ENCODE measurements around the gene LMAN1L. TPM values are rescaled to one million over a fixed set of nuclear protein-coding genes. Genes with fewer than 3 reads are reported as not detected.
A peak's percentile ranks its signal among the peaks of the same experiment; 100 is the strongest.

LMAN1L gene
- polyA plus RNA-seq, 2 donors: 0.27 to 0.61 TPM

DNA sequence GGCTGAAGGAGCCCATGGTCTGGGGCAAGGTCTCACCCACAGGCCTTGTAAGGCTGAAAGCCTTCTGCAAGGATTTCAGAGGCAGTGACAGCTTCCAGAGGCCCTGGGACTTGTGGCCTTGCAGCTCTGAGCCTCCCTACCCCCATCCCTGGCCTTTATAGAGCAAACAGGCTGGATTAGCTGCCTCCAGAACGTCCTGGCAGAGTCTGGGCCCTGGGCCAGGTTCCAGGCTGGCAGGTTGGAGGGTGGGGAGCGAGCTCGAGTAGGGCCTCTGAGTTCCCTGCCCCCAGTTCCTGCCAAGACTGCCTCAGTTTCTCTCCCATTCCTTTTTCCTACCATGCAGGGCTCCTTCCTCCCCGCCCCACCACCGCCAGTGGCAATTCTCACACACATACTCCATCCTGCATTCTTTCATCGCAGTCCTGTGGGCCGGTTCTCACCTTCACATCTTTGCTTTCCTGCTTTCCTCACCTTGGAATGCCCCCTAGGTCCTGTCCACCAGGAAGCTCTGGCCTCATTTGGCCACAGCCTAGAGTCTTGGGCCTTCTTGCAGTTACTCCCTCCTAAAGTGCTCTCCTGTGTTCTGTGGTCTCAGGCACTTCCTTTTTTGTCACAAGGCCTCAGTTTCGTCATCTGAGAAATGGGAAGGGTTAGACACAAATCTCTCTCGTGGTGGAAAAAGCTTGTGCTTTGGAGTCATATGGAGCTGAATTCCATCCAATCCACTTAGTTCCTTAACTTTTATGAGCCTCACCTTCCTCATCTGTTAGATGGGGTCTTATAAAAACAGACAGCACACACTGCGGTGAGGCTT is 2.7 kb downstream of the LMAN1L start:
- peak overlapping the region in 1 of 2 donors; percentile 50 for H3K27ac ChIP-seq (ENCODE audit: low read depth in 2 of 2, low read length in 1 of 2)
- no peak overlapping the region for H3K4me3 ChIP-seq (ENCODE audit: low read depth in 1 of 2, low read length in 2 of 2)
- H3K36me3 ChIP-seq (ENCODE audit: control insufficient read depth in 2 of 2, insufficient read depth in 2 of 2, low read length in 1 of 2): no peaks in the 10 kb centered on the region
- WGBS, 2 donors: 64 to 67% methylated on average over 9 to 10 of the region's 10 CpGs
- H3K4me1 ChIP-seq (ENCODE audit: control insufficient read depth in 2 of 2, insufficient read depth in 2 of 2, low read length in 1 of 2): peaks cover 0 to 28% of the 10 kb centered on the region in 2 donors
- no peaks in the 10 kb centered on the region for H3K27me3 ChIP-seq (ENCODE audit: control insufficient read depth in 1 of 2, insufficient read depth in 2 of 2, low read length in 2 of 2)
- no peaks in the 10 kb centered on the region for H3K9me3 ChIP-seq (ENCODE audit: control insufficient read depth in 2 of 2, insufficient read depth in 1 of 2, low read depth in 1 of 2, low read length in 1 of 2)

DNA sequence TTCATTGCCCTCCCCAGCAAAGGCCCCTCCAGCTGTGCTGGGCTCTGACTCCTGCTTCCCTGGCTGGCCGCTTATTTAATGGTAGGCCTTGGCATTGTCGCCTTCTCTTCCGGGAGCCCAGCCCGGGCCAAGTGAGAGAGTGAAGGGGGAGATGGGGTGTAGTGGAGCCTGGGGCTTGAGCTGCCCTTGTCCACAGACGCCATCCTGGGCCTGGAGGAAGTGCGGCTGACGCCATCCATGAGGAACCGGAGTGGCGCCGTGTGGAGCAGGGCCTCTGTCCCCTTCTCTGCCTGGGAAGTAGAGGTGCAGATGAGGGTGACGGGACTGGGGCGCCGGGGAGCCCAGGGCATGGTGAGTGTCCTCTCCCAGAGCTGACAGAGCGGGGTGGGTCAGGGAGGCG is 3.3 kb downstream of the LMAN1L start:
- Histone ChIP-seq H3K9me3 (ENCODE audit: control insufficient read depth in 2 of 2, insufficient read depth in 1 of 2, low read depth in 1 of 2, low read length in 1 of 2) (no peaks in the 10 kb centered on the region), H3K27me3 (ENCODE audit: control insufficient read depth in 1 of 2, insufficient read depth in 2 of 2, low read length in 2 of 2) (no peaks in the 10 kb centered on the region), H3K4me1 (ENCODE audit: control insufficient read depth in 2 of 2, insufficient read depth in 2 of 2, low read length in 1 of 2) (peaks cover 0 to 28% of the 10 kb centered on the region in 2 donors), H3K4me3 (ENCODE audit: low read depth in 1 of 2, low read length in 2 of 2) (no peak overlapping the region), H3K27ac (ENCODE audit: low read depth in 2 of 2, low read length in 1 of 2) (no peak overlapping the region), H3K36me3 (ENCODE audit: control insufficient read depth in 2 of 2, insufficient read depth in 2 of 2, low read length in 1 of 2) (no peaks in the 10 kb centered on the region)
- 89 to 92% methylated on average over 15 of the region's 15 CpGs for WGBS, 2 donors

DNA sequence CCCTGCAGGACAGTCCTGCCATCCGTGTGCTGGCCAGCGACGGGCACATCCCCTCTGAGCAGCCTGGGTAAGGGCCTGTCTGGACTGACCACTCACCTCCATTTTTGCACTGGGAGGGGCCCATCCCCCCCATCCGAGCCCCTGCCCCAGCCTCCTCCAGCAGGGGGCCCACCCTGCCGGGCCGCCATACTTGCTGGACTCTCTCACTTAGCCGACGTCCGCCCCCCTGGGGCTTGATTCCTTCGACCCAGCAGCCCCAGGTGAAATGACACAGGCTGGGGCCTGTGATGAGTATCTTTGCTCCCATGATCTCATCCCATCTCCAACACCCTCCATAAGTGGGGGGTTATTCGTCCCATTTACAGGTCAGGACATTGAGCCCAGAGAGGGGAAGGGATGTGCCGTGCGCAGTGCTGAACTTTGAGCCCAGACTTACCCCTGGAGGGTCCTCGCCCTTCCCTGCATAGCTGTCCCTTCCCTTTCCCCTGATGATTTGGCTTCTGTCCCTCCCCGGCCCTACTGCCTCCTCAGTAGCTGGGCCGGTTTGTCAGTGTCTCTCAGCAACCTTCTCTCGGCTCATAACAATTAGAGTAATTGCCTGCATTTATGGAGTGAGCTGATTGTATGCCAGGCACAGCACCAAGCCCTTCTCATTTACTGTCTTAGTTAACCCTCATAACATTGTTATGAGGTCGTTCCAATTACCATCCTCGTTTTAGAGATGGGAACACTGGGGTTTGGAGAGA is 4.2 kb downstream of the LMAN1L start:
- H3K27me3 ChIP-seq (ENCODE audit: control insufficient read depth in 1 of 2, insufficient read depth in 2 of 2, low read length in 2 of 2): no peaks in the 10 kb centered on the region
- no peak overlapping the region for H3K4me3 ChIP-seq (ENCODE audit: low read depth in 1 of 2, low read length in 2 of 2)
- WGBS, 2 donors: 41 to 43% methylated on average over 19 of the region's 19 CpGs
- peaks cover 0 to 28% of the 10 kb centered on the region in 2 donors for H3K4me1 ChIP-seq (ENCODE audit: control insufficient read depth in 2 of 2, insufficient read depth in 2 of 2, low read length in 1 of 2)
- H3K27ac ChIP-seq (ENCODE audit: low read depth in 2 of 2, low read length in 1 of 2): peak overlapping the region; percentile 38 to 81
- H3K36me3 ChIP-seq (ENCODE audit: control insufficient read depth in 2 of 2, insufficient read depth in 2 of 2, low read length in 1 of 2): no peaks in the 10 kb centered on the region
- no peaks in the 10 kb centered on the region for H3K9me3 ChIP-seq (ENCODE audit: control insufficient read depth in 2 of 2, insufficient read depth in 1 of 2, low read depth in 1 of 2, low read length in 1 of 2)

DNA sequence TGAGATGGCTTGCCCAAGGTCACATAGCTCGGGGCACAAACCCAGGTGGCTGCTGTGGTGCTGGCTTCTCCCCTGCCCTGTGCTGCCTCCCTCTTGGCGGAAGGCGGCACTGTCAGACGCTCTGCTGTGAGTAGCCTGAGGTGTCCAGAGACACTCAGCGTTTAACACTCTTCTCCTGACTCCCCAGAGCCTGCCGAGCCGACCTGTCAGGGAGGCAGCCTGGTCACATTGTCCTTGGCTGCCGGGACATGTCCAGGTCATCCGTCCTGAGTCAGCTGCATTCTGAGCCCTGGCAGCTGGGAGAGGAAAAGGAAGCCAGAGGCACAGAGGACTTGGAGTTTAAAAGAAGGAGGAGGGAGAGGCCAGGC is 4.7 kb downstream of the LMAN1L start:
- peak overlapping the region; percentile 38 to 81 for H3K27ac ChIP-seq (ENCODE audit: low read depth in 2 of 2, low read length in 1 of 2)
- no peaks in the 10 kb centered on the region for H3K36me3 ChIP-seq (ENCODE audit: control insufficient read depth in 2 of 2, insufficient read depth in 2 of 2, low read length in 1 of 2)
- no peak overlapping the region for H3K4me3 ChIP-seq (ENCODE audit: low read depth in 1 of 2, low read length in 2 of 2)
- no peaks in the 10 kb centered on the region for H3K9me3 ChIP-seq (ENCODE audit: control insufficient read depth in 2 of 2, insufficient read depth in 1 of 2, low read depth in 1 of 2, low read length in 1 of 2)
- WGBS, 2 donors: 16 to 23% methylated on average over 9 of the region's 9 CpGs
- peaks cover 0 to 28% of the 10 kb centered on the region in 2 donors for H3K4me1 ChIP-seq (ENCODE audit: control insufficient read depth in 2 of 2, insufficient read depth in 2 of 2, low read length in 1 of 2)
- H3K27me3 ChIP-seq (ENCODE audit: control insufficient read depth in 1 of 2, insufficient read depth in 2 of 2, low read length in 2 of 2): no peaks in the 10 kb centered on the region

DNA sequence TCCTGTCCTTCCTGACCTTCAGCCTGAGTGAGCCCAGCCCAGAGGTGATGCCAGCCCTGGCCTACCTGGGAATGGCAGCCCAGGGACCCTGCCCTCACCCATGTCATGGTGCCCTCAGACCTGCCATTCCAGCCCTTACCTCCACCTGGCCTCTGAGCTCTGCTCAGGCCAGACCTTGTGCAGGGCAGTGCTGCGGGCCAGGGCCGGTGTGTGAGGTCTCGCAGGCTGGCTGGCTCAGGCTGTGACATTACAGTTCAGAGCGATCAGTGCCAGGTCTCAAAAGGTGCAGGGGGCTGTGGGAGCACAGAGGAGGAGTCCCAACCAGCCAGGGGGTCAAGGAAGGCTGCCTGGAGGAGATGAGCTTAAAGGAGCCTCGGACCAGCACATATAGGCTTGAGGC is 7.4 kb downstream of the LMAN1L start:
- 89 to 92% methylated on average over 5 of the region's 5 CpGs for WGBS, 2 donors
- H3K9me3 ChIP-seq (ENCODE audit: control insufficient read depth in 2 of 2, insufficient read depth in 1 of 2, low read depth in 1 of 2, low read length in 1 of 2): no peaks in the 10 kb centered on the region
- no peak overlapping the region for H3K27ac ChIP-seq (ENCODE audit: low read depth in 2 of 2, low read length in 1 of 2)
- peaks cover 0 to 24% of the 10 kb centered on the region in 2 donors for H3K4me1 ChIP-seq (ENCODE audit: control insufficient read depth in 2 of 2, insufficient read depth in 2 of 2, low read length in 1 of 2)
- H3K36me3 ChIP-seq (ENCODE audit: control insufficient read depth in 2 of 2, insufficient read depth in 2 of 2, low read length in 1 of 2): no peaks in the 10 kb centered on the region
- peaks cover 0 to under 1% of the 10 kb centered on the region in 2 donors for H3K27me3 ChIP-seq (ENCODE audit: control insufficient read depth in 1 of 2, insufficient read depth in 2 of 2, low read length in 2 of 2)
- H3K4me3 ChIP-seq (ENCODE audit: low read depth in 1 of 2, low read length in 2 of 2): no peak overlapping the region

DNA sequence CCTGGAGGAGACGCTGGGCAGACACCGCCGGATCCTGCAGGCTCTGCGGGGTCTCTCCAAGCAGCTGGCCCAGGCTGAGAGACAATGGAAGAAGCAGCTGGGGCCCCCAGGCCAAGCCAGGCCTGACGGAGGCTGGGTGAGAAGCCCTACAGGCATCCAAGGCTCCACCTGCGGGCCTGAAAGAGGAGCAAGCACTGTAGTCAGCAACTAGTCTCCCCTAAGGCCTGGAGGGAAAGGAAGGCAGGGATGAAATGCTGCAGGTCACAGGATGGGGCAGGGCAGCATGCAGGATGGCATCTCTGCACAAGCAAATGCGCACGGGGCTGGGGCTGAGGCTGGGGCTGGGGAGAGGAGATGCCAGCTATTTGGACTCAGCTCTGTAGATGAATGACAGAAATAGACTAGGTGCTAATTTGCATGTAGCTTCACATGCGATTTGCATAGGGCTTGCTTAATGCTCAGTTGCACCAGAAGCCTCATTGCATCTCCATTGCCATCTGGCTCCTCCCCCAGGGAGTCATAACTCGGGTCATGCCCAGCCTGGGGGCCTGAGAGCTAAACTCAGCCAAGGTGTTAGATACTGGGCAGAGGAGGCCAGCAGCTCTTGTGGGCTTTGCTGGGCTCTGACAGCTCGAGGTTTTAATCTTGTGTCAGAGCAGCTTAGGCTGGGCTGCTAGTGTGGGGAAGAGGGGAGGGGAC is 8.6 kb downstream of the LMAN1L start:
- no peak overlapping the region for H3K4me3 ChIP-seq (ENCODE audit: low read depth in 1 of 2, low read length in 2 of 2)
- H3K9me3 ChIP-seq (ENCODE audit: control insufficient read depth in 2 of 2, insufficient read depth in 1 of 2, low read depth in 1 of 2, low read length in 1 of 2): no peaks in the 10 kb centered on the region
- H3K4me1 ChIP-seq (ENCODE audit: control insufficient read depth in 2 of 2, insufficient read depth in 2 of 2, low read length in 1 of 2): peaks cover 1 to 17% of the 10 kb centered on the region in 2 donors
- peak overlapping the region in 1 of 2 donors; percentile 29 for H3K27ac ChIP-seq (ENCODE audit: low read depth in 2 of 2, low read length in 1 of 2)
- WGBS, 2 donors: 60 to 65% methylated on average over 11 of the region's 11 CpGs
- H3K27me3 ChIP-seq (ENCODE audit: control insufficient read depth in 1 of 2, insufficient read depth in 2 of 2, low read length in 2 of 2): peaks cover 0 to 3% of the 10 kb centered on the region in 2 donors
- no peaks in the 10 kb centered on the region for H3K36me3 ChIP-seq (ENCODE audit: control insufficient read depth in 2 of 2, insufficient read depth in 2 of 2, low read length in 1 of 2)

DNA sequence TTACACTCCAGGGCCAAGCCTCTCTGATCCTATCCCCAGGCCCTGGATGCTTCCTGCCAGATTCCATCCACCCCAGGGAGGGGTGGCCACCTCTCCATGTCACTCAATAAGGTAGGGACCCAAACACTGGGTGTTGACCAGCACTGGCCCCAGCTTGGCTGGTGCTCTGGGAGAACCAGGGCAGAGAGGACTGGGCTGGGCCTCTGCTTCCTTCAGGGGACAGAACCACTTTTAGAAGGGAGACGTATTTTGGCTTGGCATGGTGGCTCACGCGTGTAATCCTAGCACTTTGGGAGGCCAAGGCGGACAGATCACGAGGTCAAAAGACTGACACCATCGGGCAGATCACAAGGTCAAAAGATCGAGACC is 9.1 kb downstream of the LMAN1L start:
- Histone ChIP-seq H3K27me3 (ENCODE audit: control insufficient read depth in 1 of 2, insufficient read depth in 2 of 2, low read length in 2 of 2) (peaks cover 0 to 3% of the 10 kb centered on the region in 2 donors), H3K36me3 (ENCODE audit: control insufficient read depth in 2 of 2, insufficient read depth in 2 of 2, low read length in 1 of 2) (no peaks in the 10 kb centered on the region)
- 83 to 87% methylated on average over 7 of the region's 7 CpGs for WGBS, 2 donors

DNA sequence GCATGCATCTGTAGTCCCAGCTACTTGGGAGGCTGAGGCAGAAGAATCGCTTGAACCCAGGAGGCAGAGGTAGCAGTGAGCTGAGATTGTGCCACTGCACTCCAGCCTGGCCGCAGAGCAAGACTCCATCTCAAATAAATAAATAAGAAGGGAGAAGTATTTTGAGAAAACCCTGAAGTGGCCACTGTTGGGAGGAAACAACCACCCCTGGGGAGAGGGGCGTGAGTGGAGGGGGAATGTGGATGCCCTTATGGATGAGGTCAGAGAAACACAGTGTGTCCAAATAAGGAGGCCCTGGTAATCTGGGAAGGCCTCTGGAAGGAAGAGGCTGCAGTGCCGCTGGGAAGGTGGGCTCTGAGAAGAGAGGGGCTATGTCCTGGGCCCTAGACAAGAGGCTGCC is 9.6 kb downstream of the LMAN1L start:
- Histone ChIP-seq H3K27me3 (ENCODE audit: control insufficient read depth in 1 of 2, insufficient read depth in 2 of 2, low read length in 2 of 2) (peaks cover 0 to 3% of the 10 kb centered on the region in 2 donors), H3K27ac (ENCODE audit: low read depth in 2 of 2, low read length in 1 of 2) (no peak overlapping the region), H3K4me1 (ENCODE audit: control insufficient read depth in 2 of 2, insufficient read depth in 2 of 2, low read length in 1 of 2) (peaks cover 5 to 11% of the 10 kb centered on the region in 2 donors), H3K4me3 (ENCODE audit: low read depth in 1 of 2, low read length in 2 of 2) (no peak overlapping the region), H3K36me3 (ENCODE audit: control insufficient read depth in 2 of 2, insufficient read depth in 2 of 2, low read length in 1 of 2) (no peaks in the 10 kb centered on the region), H3K9me3 (ENCODE audit: control insufficient read depth in 2 of 2, insufficient read depth in 1 of 2, low read depth in 1 of 2, low read length in 1 of 2) (no peaks in the 10 kb centered on the region)
- WGBS, 2 donors: 84 to 88% methylated on average over 4 of the region's 4 CpGs

More for the DNA sequence above, 9.1 kb downstream of the LMAN1L start:
- Histone ChIP-seq H3K27ac (ENCODE audit: low read depth in 2 of 2, low read length in 1 of 2) (peak overlapping the region in 1 of 2 donors; percentile 29), H3K9me3 (ENCODE audit: control insufficient read depth in 2 of 2, insufficient read depth in 1 of 2, low read depth in 1 of 2, low read length in 1 of 2) (no peaks in the 10 kb centered on the region), H3K4me3 (ENCODE audit: low read depth in 1 of 2, low read length in 2 of 2) (no peak overlapping the region), H3K4me1 (ENCODE audit: control insufficient read depth in 2 of 2, insufficient read depth in 2 of 2, low read length in 1 of 2) (peaks cover 5 to 13% of the 10 kb centered on the region in 2 donors)

DNA sequence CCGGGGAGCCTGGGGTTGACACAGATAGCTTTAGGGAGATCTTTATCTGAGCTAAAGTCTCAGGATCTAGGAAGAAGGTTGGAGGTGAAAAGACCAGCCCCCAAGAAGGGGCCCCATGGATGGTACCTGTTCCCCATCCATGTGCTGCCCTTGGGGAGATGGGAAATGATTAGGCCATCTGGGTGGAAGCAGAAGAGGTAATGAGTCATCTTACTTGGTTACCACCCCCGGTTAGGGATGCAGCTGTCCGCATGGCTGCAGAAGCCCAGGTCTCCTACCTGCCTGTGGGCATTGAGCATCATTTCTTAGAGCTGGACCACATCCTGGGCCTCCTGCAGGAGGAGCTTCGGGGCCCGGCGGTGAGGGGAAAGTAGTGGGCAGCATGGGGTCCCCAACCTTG is 10.7 kb downstream of the LMAN1L start:
- Histone ChIP-seq H3K27ac (ENCODE audit: low read depth in 2 of 2, low read length in 1 of 2) (no peak overlapping the region), H3K27me3 (ENCODE audit: control insufficient read depth in 1 of 2, insufficient read depth in 2 of 2, low read length in 2 of 2) (peaks cover 0 to 3% of the 10 kb centered on the region in 2 donors), H3K36me3 (ENCODE audit: control insufficient read depth in 2 of 2, insufficient read depth in 2 of 2, low read length in 1 of 2) (no peaks in the 10 kb centered on the region), H3K4me3 (ENCODE audit: low read depth in 1 of 2, low read length in 2 of 2) (no peak overlapping the region), H3K4me1 (ENCODE audit: control insufficient read depth in 2 of 2, insufficient read depth in 2 of 2, low read length in 1 of 2) (peaks cover 5 to 6% of the 10 kb centered on the region in 2 donors), H3K9me3 (ENCODE audit: control insufficient read depth in 2 of 2, insufficient read depth in 1 of 2, low read depth in 1 of 2, low read length in 1 of 2) (no peaks in the 10 kb centered on the region)
- WGBS, 2 donors: 73 to 75% methylated on average over 3 to 6 of the region's 6 CpGs
